ENCODE results near the gene GABBR2.
A peak's percentile ranks its signal among the peaks of the same experiment; 100 is the strongest.

Gene GABBR2

DNA sequence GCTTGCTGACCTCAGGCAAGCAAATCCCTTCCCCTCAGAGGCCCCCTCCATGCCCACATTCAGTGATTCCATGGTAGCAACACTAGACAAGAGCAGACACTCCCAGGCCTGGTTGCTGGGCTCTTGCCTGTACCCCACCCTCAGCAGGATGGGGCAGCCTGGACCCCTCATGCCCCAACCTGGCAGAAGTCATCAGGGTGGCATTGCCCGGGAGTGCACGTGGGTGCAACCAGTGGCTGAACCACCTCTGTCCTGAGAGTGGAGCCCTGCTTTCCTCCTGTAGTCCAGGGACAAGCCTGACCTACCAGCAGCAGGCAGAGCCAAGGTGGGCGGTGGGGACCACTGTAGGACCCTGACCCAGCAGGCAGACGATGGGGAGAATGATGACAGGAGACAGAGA lies 387.5 kb downstream of the GABBR2 start:
- DNase-seq (ENCODE audit: low spot score): no peak

- no peak for DNase-seq (ENCODE audit: low spot score)
Measured at GRCh38 chr9:98318834-98319478, 389.8 kb downstream of the GABBR2 start.

GRCh38 chr9:98318041-98318790 lies 390.5 kb downstream of the GABBR2 start:
- DNase-seq (ENCODE audit: low spot score): no peak

- DNase-seq (ENCODE audit: low spot score): no peak
Measured at GRCh38 chr9:98317134-98317857, 391.4 kb downstream of the GABBR2 start.

DNA sequence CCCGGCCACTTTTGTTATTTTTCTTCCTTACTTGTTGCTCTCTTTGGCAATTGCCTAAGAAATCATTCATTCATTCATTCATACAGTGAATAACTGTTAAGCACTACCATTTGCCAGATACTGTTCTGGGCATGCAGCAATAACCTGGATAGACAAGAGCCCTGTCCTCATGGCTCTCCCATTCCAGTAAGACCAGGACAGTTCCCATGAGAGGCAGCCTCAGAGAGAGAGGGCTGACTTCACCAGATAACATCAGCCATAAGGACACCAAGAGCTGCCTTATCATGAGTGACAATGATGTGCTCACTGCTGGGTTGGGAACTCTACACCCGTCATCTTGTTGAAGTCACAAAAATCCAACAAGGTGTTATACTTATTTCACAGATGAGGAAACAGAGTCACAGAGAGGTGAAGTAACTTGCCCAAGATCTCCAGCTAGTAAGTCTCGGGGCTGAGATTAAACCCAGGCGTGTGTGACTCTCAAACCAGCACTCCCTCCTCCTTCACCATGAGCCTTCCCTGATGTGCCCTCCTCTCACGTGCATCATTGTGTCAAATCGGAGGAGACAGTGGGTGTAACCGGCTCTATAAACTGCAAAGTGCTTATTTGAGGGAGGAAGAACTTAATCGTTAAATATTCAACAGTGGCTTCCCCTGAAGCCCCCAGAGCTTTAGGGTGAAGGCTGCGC lies 392.1 kb downstream of the GABBR2 start:
- no peak for DNase-seq (ENCODE audit: low spot score)

GRCh38 chr9:98315551-98316060 lies 393.1 kb downstream of the GABBR2 start:
- peak; percentile 71 for DNase-seq (ENCODE audit: low spot score)

- no peak for DNase-seq (ENCODE audit: low spot score)
Measured at GRCh38 chr9:98315067-98315453, 393.7 kb downstream of the GABBR2 start.

DNA sequence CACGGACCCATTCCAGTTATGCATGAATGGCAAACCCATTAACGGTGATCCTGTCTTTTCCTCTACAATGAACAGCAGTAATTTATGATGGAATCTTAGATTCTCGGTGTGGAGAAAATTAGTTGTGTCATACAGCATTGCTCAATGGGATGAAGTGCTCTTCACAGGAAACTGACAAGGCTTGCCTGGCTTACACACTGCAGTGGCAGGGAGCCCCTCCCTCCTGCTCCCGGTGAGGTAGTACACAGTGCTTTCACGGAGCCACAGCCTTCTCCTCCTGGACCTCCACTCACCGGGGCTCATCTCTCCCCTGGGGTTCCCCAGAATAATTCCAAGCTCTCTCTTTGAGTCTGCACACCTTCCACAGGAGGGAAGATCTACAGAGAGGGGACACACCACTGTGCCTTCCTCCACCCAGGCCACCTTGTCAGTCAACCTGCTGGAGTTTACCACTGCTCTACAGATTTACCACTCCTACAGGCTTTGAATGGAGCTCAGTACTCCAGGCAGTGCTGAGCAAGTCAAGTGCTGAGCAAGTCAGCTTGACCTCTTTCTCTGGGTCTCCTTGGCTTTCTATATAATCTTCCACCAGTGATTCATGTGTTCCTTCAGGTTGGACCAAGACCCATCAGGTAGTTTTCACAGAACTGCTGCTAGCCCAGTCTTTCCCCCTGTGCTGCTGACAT lies 394.2 kb downstream of the GABBR2 start:
- no peak for DNase-seq (ENCODE audit: low spot score)

DNA sequence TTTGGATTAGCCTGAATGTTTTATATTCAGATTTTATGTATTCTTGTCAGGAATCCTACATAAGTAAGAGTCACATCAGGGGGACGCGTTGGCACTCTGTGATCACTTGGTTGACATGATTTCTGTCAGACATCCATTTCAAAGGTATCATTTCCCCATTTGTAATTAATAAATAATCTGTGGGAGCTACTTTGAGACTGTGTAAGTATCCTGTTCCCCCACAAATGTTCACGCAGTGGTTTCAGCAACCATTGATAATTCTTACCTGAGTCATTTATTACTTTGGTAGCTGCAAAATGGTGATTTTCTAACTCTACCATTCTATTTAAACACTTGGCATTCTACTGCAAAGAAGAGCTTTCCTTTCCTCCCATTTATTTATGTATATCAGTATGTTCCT lies 396.4 kb downstream of the GABBR2 start:
- DNase-seq (ENCODE audit: low spot score): no peak

DNA sequence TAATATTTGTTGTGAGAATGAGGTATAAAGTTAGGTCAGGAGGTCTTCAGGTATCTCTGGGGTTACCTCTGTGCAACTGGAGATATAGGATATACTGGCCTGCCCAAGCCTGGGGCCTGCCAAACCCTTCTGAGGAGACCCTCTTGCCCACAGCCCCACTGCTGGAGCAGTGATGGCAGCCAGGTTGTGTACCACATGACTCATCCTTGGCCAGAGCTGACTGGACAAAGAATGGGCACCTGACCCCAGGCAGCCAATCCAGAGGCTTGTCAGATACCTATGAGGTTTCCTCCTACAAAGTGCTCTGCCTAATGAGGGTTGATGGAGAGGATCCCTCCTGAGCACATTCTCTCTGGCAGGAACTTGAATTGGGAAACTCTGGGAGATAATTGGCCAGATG lies 397.2 kb downstream of the GABBR2 start:
- no peak for DNase-seq (ENCODE audit: low spot score)

DNA sequence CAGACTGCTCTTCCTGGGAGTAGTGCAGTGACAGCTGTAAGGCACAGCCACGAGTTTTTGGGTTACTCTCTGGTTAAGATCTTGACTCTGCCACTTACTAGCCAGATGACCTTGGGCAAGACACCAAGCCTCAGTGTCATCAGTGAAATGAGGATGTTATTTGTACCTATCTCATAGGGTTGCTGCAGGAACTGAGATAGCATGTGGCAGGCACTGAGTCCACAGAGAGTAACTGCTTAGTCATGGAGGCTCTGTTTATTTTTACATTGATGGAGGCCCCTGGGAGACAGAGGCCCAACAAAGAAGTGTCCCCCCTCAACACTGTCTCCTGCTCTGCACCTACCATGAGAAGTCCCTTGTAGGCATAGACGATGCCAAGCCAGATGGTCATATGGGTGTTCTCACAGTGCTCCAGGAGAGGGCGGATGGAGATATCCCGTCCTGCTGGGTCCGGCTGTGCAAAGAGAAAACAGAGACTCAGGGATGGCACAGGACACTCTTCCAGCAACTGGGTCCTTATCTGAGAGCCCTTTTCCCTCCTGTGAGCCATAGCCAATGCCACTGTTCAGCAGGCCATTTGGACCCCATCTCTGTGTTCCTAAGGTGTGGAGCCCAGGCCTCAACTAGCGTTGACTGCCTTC lies 397.9 kb downstream of the GABBR2 start:
- no peak for DNase-seq (ENCODE audit: low spot score)

- no peak for DNase-seq (ENCODE audit: low spot score)
Measured at GRCh38 chr9:98306384-98307145, 402.2 kb downstream of the GABBR2 start.

DNA sequence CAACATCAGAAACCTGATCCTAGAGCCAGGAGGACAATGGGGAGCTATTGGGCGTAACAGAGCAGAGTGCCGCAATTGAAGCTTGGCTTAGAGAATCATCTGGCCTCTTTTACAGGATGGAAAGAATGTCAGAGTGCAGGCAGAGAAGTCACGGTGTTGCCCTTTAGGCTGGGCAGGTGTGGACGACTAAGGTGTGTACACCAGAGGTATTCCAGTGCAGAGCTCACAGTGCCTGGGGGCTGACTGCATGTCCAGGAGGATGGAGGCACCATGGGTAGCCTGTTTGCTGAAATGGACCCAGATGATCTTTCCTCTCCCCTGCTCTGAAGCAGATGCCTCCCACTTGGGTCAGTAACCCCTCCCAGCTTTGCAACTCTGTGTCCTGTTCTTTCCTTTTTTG lies 404.4 kb downstream of the GABBR2 start:
- no peak for DNase-seq (ENCODE audit: low spot score)

DNA sequence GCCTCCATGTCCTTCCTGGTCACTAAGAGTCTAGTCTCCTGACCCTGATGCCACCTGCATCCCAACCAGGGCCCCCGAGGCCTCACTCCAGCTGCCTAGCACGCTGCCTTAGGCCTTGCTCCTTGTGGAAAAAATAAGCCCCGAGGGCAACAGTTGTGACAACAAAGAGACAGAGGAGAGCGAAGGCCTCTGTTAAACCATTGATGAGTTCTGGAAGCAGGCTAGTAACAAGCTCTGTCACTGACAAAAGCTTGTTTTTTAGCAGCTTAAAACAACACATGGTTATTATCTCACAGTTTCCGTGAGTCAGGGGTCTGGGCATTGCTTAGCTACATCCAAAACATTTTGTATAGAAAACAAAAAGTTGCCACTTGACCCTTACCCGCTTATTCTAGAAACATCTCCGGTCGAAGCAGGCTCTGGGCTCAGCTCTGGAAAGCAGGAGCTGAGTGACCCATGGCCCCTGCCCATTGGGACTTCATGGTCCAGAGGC lies 405.1 kb downstream of the GABBR2 start:
- DNase-seq (ENCODE audit: low spot score): no peak

- DNase-seq (ENCODE audit: low spot score): no peak
Measured at GRCh38 chr9:98302938-98303632, 405.6 kb downstream of the GABBR2 start.

DNA sequence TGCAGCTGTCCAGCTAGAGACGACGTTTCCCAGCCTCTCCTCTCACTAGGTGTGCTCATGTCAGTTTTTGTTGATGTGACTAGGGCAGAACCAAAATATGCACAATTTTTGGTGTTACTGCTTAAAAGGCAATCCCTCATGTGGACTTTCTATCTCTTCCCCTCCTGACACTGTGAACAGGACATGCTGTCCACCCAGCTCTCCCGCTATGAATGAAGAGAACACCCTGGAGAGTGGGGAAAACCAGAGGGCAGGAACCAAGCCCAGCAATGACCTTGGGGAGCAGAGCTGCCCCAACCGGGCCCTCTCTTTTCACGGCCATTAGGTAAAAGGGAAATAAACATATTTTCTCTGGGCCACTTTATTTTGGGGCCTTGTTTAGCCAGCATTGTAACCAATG lies 406.6 kb downstream of the GABBR2 start:
- DNase-seq (ENCODE audit: low spot score): no peak

GRCh38 chr9:98300611-98301010 lies 408.1 kb downstream of the GABBR2 start:
- DNase-seq (ENCODE audit: low spot score): no peak

DNA sequence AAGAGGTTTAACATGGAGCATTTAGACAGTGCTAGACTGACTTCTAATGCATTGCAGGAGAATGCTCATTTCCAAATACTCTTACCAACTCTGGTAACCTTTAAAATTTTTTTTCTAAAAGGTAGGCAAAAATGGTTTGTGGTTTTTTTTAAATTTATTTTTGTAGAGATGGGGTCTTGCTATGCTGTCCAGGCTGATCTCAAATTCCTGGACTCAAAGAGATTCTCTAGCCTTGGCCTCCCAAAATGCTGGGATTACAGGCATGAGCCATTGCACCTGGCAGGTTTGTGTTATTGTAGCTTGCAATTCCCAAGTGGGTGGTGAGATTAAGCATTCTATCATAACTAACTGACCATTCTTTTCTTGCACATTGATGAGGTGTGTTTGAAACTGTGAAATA lies 410.3 kb downstream of the GABBR2 start:
- no peak for DNase-seq (ENCODE audit: low spot score)

GRCh38 chr9:98295824-98296223 lies 412.9 kb downstream of the GABBR2 start:
- DNase-seq (ENCODE audit: low spot score): no peak

- DNase-seq (ENCODE audit: low spot score): no peak
Measured at GRCh38 chr9:98291820-98292219, 416.9 kb downstream of the GABBR2 start.
